ENCODE data around the gene PACSIN3.

- TF ChIP-seq, protein P1, sequence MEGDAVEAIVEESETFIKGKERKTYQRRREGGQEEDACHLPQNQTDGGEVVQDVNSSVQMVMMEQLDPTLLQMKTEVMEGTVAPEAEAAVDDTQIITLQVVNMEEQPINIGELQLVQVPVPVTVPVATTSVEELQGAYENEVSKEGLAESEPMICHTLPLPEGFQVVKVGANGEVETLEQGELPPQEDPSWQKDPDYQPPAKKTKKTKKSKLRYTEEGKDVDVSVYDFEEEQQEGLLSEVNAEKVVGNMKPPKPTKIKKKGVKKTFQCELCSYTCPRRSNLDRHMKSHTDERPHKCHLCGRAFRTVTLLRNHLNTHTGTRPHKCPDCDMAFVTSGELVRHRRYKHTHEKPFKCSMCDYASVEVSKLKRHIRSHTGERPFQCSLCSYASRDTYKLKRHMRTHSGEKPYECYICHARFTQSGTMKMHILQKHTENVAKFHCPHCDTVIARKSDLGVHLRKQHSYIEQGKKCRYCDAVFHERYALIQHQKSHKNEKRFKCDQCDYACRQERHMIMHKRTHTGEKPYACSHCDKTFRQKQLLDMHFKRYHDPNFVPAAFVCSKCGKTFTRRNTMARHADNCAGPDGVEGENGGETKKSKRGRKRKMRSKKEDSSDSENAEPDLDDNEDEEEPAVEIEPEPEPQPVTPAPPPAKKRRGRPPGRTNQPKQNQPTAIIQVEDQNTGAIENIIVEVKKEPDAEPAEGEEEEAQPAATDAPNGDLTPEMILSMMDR (IDR thresholded peaks at IDR 0.05; ENCODE audit: low read length) = no peak
- TF ChIP-seq EZH2phosphoT487 (IDR thresholded peaks at IDR 0.05; ENCODE audit: low read length) (no peak), EZH2 (optimal IDR thresholded peaks at IDR 0.05; ENCODE audit: low read depth, low read length) (no peak)
Observed at GRCh38 chr11:47157805-47158204, 28.4 kb downstream of the PACSIN3 start.

Measured in MM.1S (cell line).